ENCODE measurements around the gene FUT8. TPM values are rescaled to one million over a fixed set of nuclear protein-coding genes. Genes with fewer than 3 reads are reported as not detected.

FUT8 gene
- polyA plus RNA-seq, 1 experiment, result 45.1 TPM

DNA sequence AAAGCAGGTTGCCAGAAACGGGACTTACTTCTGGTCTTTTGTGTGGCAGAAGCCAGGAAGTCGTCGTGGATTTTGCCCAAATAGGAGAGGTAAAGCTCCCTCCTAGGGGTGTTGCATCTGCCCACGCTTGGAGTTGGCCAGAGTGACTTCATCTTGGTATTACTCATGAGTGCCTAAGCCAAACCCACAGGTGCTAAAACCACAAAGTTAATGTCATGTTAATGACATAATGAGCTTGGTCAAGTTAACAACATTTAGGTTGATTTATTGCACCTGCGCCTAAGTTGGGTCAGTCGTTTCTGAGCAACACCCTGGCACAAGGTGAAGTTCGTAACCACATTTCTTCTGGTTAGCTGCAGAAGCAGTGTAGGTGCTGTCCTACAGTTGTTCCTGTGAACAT lies 225.2 kb downstream of the FUT8 start:
- POLR2A ChIA-PET, result no interaction called here
- no peak for DNase-seq (ENCODE audit: low read depth, low spot score)
- CTCF ChIA-PET, result interaction anchor here (0.7 kb wide), 1 partner anchor 535 kb away, joined by 3 read pairs; the partner anchor contains the start of gene MAX

DNA sequence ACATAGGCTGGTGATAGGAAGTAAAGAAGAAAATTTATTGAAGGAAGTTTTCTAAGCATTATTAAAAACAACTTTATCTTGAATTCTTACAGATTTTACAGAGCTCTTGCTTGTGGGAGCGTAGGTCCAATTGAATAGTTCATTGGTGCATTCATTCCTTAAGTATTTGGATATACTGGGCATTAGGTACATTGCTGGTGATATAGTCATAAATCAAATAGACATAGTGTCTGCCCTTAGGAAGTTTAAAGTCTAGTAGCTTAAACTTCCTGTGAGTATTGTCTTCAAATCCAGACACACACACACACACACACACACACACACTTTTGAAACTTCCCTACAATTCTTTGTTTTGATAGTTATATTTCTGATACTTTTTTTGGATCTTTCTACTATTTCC lies 226.7 kb downstream of the FUT8 start:
- Histone ChIP-seq H3K27ac (ENCODE audit: low read depth, low read length) (no peak overlapping the region), H3K27me3 (ENCODE audit: control insufficient read depth, insufficient read depth, low read length) (no peaks in the 10 kb centered on the region), H3K4me3 (ENCODE audit: low read depth, low read length) (no peak overlapping the region), H3K9me3 (ENCODE audit: control insufficient read depth, insufficient read depth, low read length) (no peaks in the 10 kb centered on the region)
- DNase-seq (ENCODE audit: low read depth, low spot score), result no peak
- ChIA-PET POLR2A (no interaction called here), CTCF (interaction anchor here (0.6 to 0.9 kb wide), 3 partner anchors 18 to 224 kb away, joined by 3 read pairs; no protein-coding TSS in a partner anchor)
- TF ChIP-seq, protein P1, sequence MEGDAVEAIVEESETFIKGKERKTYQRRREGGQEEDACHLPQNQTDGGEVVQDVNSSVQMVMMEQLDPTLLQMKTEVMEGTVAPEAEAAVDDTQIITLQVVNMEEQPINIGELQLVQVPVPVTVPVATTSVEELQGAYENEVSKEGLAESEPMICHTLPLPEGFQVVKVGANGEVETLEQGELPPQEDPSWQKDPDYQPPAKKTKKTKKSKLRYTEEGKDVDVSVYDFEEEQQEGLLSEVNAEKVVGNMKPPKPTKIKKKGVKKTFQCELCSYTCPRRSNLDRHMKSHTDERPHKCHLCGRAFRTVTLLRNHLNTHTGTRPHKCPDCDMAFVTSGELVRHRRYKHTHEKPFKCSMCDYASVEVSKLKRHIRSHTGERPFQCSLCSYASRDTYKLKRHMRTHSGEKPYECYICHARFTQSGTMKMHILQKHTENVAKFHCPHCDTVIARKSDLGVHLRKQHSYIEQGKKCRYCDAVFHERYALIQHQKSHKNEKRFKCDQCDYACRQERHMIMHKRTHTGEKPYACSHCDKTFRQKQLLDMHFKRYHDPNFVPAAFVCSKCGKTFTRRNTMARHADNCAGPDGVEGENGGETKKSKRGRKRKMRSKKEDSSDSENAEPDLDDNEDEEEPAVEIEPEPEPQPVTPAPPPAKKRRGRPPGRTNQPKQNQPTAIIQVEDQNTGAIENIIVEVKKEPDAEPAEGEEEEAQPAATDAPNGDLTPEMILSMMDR (IDR thresholded peaks at IDR 0.05; ENCODE audit: low read depth, low read length), result no peak

More for the DNA sequence above, 225.2 kb downstream of the FUT8 start:
- TF ChIP-seq, protein P1 (IDR thresholded peaks at IDR 0.05; ENCODE audit: low read depth, low read length), result no peak
- Histone ChIP-seq H3K9me3 (ENCODE audit: control insufficient read depth, insufficient read depth, low read length) (no peaks in the 10 kb centered on the region; the same call in 1 of the 2 replicates), H3K27me3 (ENCODE audit: control insufficient read depth, insufficient read depth, low read length) (no peaks in the 10 kb centered on the region), H3K4me3 (ENCODE audit: low read depth, low read length) (no peak overlapping the region), H3K27ac (ENCODE audit: low read depth, low read length) (no peak overlapping the region)

DNA sequence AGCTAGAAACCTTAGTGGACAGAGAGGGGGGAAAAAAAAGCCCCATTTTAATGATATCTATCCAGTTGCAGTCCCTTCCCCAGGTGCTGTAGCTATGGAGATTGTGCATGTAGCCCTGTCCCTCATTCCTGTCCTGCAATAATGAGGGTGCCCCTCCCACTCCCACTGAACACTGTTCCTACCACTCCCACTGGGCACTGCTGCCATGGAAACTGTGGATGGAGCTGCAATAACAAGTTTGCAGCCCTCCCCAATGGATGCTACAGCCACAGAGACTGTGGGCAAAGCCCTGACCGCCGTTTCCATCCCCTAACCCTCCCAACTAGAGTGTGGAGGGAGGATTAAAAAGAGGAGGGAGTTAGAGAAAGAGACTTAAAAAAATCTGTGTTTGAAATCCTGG lies 238.3 kb downstream of the FUT8 start:
- Histone ChIP-seq H3K27ac (ENCODE audit: low read depth, low read length) (no peak overlapping the region), H3K4me3 (ENCODE audit: low read depth, low read length) (no peak overlapping the region), H3K9me3 (ENCODE audit: control insufficient read depth, insufficient read depth, low read length) (no peaks in the 10 kb centered on the region; the same call in 1 of the 2 replicates), H3K27me3 (ENCODE audit: control insufficient read depth, insufficient read depth, low read length) (no peaks in the 10 kb centered on the region)
- DNase-seq (ENCODE audit: low read depth, low spot score), result no peak
- TF ChIP-seq, protein P1 (IDR thresholded peaks at IDR 0.05; ENCODE audit: low read depth, low read length), result no peak
- POLR2A ChIA-PET, result interaction anchor here (0.7 kb wide), 1 partner anchor 14 kb away, joined by 3 read pairs; no protein-coding TSS in a partner anchor
- CTCF ChIA-PET, result no interaction called here

DNA sequence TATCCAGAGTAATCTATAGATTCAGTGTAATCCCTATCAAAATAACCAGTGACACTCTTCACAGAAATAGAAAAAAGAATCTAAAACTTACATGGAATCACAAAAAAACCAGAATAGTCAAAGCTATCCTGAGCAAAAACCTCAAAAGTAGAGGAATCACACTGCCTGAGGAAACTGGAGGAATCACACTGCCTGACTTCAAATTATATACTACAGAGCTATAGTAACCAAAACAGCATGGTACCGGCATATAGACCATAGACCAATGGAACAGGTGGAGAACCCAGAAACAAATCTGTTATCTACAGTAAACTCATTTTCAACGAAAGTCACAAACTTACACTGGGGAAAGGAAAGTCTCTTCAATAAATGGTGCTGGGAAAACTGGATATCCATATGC lies 244.0 kb downstream of the FUT8 start:
- CTCF ChIA-PET, result no interaction called here
- POLR2A ChIA-PET, result no interaction called here
- Histone ChIP-seq H3K4me3 (ENCODE audit: low read depth, low read length) (no peak overlapping the region), H3K27ac (ENCODE audit: low read depth, low read length) (no peak overlapping the region), H3K27me3 (ENCODE audit: control insufficient read depth, insufficient read depth, low read length) (no peaks in the 10 kb centered on the region), H3K9me3 (ENCODE audit: control insufficient read depth, insufficient read depth, low read length) (no peaks in the 10 kb centered on the region; the same call in 1 of the 2 replicates)
- DNase-seq (ENCODE audit: low read depth, low spot score), result no peak
- TF ChIP-seq, protein P1 (IDR thresholded peaks at IDR 0.05; ENCODE audit: low read depth, low read length), result no peak

DNA sequence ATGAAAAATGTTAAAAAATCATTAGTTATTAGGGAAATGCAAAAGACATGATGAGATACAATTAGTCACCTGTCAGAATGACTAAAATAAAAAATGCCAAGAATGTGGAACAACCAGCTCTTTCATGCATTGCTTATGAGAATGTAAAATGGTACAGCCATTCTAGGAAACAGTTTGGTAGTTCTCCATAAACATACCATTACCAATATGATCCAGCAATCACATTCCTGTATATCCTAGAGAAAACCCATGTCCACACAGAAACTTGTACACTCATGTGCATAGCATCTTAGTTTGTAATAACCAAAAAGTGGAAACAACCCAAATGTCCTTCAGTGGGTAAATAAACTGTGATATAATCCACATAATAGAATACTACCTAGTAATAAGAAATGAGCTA lies 245.7 kb downstream of the FUT8 start:
- TF ChIP-seq, protein P1 (IDR thresholded peaks at IDR 0.05; ENCODE audit: low read depth, low read length), result no peak
- POLR2A ChIA-PET, result no interaction called here
- H3K27me3 ChIP-seq (ENCODE audit: control insufficient read depth, insufficient read depth, low read length), result no peaks in the 10 kb centered on the region
- DNase-seq (ENCODE audit: low read depth, low spot score), result peak; percentile 42
- no peak overlapping the region for H3K4me3 ChIP-seq (ENCODE audit: low read depth, low read length)
- H3K27ac ChIP-seq (ENCODE audit: low read depth, low read length), result no peak overlapping the region
- no peaks in the 10 kb centered on the region; the same call in 1 of the 2 replicates for H3K9me3 ChIP-seq (ENCODE audit: control insufficient read depth, insufficient read depth, low read length)
- CTCF ChIA-PET, result interaction anchor here (1.2 kb wide), 1 partner anchor 166 kb away, joined by 5 read pairs; no protein-coding TSS in a partner anchor
